NCI-H460 (cell line): Measurements from ENCODE around the gene IL1RAPL1. TPM values are rescaled to one million over a fixed set of nuclear protein-coding genes. Genes with fewer than 3 reads are reported as not detected.
"Not testable (repeated sequence)": the region's sequence is repeated elsewhere in the genome, so short reads cannot be mapped to it uniquely, and the experiment has no call there.

Experiments used
- DNase-seq: peaks from one replicate; pipeline ENCODE4 v3.0.0-alpha.2; 2016; ENCODE audit warnings: low read depth; ENCODE audit errors: extremely low read depth
- total RNA-seq: library from RNA; depleted of rRNA; stranded (reverse); fragments of >200 nt; shearing (Covaris generic); gene quantifications from 2 replicates; pipeline ENCODE4 v1.2.3, GENCODE V29; 2014

Gene IL1RAPL1
- total RNA-seq, 1 experiment from 2014 or later = not detected

DNA sequence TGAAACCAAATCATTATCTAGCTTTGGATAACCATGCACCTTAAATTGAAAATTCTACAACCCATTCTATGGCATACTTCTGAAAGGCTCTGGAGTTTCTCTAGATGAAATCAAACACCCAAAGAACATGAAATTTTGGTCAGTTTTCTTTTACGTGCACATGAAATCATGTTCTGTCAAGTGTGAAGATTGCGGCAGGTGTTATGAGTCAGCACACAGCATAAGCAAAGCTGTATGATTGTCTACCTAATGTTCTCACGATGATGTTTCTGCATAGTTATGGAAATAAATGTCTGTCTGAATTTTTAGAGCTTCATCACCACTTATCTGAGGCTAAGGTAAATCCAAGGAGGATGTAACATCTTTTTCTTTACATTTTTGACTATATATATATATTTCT lies 495.3 kb downstream of the IL1RAPL1 start:
- no peak for DNase-seq

DNA sequence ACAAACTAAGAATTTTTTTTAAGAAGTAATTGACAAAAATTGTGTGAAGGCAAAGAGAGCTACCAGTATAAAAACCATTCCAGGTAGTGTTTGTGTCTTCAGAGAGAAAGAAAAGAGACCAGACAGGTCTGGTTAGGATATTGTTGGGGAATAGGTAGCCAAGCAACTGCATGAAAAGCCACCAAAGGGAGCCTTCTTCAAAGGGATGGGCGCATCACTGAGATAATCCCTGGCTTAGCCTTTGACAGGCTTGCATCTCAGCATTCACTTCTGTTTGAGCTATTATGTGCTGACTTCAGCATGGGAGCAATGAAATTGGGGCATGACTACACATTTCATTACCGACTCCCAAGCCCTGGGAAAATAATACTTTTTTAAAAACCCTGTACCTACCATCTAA lies 496.6 kb downstream of the IL1RAPL1 start:
- no peak for DNase-seq

DNA sequence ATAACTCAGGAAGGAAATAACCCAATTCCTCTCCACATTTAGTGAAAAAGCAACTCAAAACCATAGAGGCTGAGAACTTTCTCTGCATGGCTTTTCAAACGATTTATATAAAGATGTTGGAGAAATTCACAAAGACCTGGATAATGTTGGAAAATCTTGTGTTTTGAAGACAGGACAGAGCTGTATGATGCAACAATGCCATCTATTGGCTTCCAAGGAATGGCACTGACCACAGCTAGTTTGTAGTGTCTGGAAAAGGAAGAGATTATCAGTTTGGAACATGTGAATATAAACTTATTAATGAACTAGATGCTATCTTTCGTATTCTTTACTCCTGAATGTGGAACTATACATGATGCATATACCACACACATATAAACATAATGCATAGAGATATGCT lies 503.6 kb downstream of the IL1RAPL1 start:
- no peak for DNase-seq

- DNase-seq = no peak
Observed at GRCh38 chrX:29107231-29107630, 520.0 kb downstream of the IL1RAPL1 start.

- DNase-seq = no peak
Observed at GRCh38 chrX:29110041-29110440, 522.8 kb downstream of the IL1RAPL1 start.

DNA sequence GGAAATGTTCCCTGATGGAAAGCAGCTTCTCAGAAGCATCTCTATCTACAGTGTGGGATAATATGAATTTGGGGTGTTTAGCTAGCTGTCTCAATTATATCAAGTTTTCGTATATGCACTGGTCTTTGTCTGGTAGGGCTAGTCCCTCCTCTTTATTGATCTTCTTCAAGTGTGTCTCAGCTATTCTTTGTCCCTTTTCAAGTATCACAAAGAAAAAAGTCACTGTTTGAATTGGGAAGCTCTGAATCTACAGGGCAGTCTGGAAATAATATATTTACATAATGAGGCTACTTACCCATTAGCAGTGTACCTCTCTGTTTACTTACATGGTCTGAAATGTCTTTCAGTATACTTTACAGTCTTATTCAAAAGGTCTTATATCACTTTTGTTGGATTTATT lies 526.0 kb downstream of the IL1RAPL1 start:
- DNase-seq = no peak

DNA sequence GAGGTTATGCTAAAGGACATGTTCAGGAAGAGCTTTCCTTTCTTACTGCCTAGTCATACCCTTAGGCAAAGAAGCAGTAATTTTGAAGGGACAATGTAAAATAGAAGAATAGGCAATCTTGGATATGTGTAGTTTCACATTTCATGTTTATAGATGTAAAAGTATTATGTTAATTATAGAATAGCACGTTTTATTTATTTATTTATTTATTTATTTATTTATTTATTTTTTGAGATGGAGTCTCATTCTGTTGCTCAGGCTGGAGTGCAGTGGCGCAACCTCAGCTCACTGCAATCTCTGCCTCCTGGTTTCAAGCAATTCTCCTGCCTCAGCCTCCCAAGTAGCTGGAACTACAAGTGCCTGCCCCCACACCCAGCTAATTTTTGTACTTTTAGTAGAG lies 535.6 kb downstream of the IL1RAPL1 start:
- not testable (repeated sequence) for DNase-seq

DNA sequence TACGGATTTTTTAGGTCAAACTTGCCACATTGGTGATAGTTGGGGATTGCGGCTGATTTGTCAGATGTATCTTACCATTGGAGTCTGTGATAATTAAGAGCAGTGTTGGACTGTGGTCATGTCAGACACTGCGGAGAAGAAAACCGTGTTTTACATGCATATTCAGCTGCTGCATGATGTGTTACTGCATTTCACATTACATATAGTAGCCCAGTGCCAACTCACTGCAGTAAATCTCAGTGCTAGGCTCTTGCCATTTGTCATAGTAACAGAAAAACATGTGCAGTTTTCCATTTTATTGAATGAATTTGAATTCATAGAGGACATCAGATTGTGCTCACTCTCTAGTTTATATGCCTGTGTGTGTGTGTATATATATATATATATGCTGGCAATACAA lies 543.7 kb downstream of the IL1RAPL1 start:
- no peak for DNase-seq

- DNase-seq = no peak
Observed at GRCh38 chrX:29136904-29137303, 549.7 kb downstream of the IL1RAPL1 start.

- no peak for DNase-seq
Observed at GRCh38 chrX:29138003-29138402, 550.8 kb downstream of the IL1RAPL1 start.

DNA sequence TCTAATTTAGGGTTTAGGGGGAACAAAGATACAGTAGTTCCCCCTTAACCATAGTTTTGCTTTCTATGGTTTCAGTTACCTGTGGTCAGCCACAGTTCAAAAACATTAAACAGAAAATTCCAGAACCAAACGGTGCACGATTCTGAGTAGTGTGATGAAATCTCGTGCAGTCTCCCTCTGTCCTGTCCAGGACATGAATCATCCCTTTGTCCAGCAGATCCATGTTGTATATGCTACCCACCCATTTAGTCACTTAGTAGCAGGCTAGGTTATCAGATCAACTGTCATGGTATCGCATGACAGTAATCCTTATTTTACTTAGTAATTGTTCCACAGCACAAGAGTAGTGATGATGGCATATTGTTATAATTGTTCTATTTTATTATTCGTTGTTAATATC lies 556.1 kb downstream of the IL1RAPL1 start:
- no peak for DNase-seq

DNA sequence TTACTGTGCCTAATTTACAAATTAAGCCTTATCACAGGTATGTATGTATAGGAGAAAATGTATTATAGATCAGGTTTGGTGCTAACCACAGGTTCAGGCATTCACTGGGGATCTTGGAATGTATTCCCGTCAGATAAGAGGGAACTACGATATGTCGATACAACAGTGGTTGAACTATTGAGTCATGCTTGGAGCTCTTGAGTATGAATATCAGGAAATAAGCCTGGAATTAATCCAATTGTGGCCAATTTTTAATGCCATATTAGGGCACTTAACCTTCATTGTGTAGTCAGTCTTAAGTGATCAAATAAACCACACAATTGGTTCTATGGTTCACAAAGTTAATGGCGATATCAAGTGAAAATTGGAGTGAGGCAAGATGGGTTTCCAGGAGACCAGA lies 556.5 kb downstream of the IL1RAPL1 start:
- DNase-seq = no peak

DNA sequence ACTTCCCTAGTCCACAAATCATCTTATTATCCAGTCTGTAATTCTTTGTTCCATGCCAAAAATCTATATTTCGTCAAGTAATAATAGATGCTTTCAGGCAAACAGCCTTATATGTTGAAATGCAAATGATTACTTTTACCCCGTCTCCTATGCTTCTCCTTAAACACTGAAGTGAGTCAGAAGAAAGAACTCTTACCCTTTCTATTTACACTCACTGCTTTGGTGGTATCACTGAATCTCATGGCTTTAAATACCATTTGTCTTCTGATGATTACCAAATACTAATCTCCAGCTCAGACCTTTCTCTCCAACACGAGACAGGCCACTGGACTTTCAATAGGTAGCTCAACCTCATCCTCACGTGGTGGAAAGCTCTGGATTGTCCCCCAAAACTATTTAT lies 558.1 kb downstream of the IL1RAPL1 start:
- no peak for DNase-seq

- no peak for DNase-seq
Observed at GRCh38 chrX:29148511-29148910, 561.3 kb downstream of the IL1RAPL1 start.

DNA sequence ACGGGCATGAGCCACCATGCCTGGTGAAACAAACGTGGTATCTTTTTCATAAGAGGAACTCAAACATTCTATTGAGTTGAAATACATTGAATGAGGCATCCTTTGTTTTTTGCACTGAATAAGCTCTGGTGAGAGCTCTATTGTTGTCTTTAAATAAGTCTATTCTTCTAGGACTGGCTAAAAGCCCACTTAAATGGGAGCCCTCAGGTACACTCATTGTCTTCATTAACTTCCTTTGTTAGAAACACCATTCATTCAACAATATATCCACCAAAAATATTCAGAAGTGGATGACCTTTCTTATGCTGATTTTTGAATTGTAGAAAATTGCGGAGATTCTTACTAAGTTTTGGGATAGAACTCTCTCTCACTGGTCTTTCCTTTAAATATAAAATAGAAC lies 568.0 kb downstream of the IL1RAPL1 start:
- DNase-seq = no peak

- no peak for DNase-seq
Observed at GRCh38 chrX:29172880-29173279, 585.6 kb downstream of the IL1RAPL1 start.

GRCh38 chrX:29187264-29187663 lies 600.0 kb downstream of the IL1RAPL1 start:
- no peak for DNase-seq

GRCh38 chrX:29196501-29196900 lies 609.3 kb downstream of the IL1RAPL1 start:
- DNase-seq = no peak

DNA sequence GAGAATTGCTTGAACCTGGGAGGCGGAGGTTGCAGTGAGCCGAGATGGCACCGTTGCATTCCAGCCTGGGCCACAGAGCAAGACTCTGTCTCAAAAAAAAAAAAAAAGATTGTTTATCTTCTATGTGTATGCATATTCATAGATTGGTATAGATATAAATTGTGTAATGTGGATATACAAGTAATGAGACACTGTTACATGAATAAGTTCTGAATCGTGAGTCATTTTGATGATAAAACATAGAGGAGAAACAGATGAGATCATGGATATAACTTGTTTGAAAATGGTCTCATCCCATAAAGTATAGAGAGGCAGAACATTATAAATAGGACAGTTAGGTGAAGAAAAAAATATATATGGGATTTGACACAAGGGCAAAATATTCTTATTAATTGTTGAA lies 628.0 kb downstream of the IL1RAPL1 start:
- no peak for DNase-seq

- no peak for DNase-seq
Observed at GRCh38 chrX:29225670-29226069, 638.4 kb downstream of the IL1RAPL1 start.

DNA sequence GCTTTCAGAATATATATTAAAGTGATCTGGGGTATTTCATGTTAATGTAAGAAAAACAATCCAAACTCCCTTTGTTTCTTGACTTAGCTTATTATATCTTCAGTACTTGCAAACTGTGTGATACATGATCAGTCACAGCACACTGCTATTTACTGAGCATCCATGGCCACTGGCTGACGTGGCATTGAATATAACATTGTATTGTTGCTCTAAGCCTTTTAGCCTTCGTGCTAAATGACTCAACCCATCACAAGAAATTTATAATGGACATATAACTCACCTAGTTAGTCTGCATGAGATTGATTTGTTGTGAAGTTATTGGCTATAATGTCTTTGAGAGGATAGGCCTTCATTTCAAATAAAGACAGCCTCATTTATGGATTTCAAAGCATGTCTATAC lies 642.6 kb downstream of the IL1RAPL1 start:
- peak; percentile 21 for DNase-seq

- no peak for DNase-seq
Observed at GRCh38 chrX:29231800-29232199, 644.6 kb downstream of the IL1RAPL1 start.

- DNase-seq = no peak
Observed at GRCh38 chrX:29233592-29234183, 646.4 kb downstream of the IL1RAPL1 start.
